ENCODE results near the gene TMEM179B.
A peak's percentile ranks its signal among the peaks of the same experiment; 100 is the strongest.

Gene TMEM179B

GRCh38 chr11:62835336-62835735, 48.1 kb downstream of the TMEM179B start:
- no peak for DNase-seq

- DNase-seq: peak; percentile 67 to 88
Measured at GRCh38 chr11:62839050-62839945, 52.1 kb downstream of the TMEM179B start, which contains the start of gene WDR74. Gene WDR74, minus strand, starts transcription at chr11:62839590. Its CDS starts 20 bp downstream, at chr11:62839570.
